Esophagus squamous epithelium (tissue), 5 donors: Measurements from ENCODE around the gene CNOT6. TPM values are rescaled to one million over a fixed set of nuclear protein-coding genes. Genes with fewer than 3 reads are reported as not detected.
A peak's percentile ranks its signal among the peaks of the same experiment; 100 is the strongest.
"Not testable (repeated sequence)": the region's sequence is repeated elsewhere in the genome, so short reads cannot be mapped to it uniquely, and the experiment has no call there.

Experiments
- DNase-seq: peaks from one replicate; lab custom pipeline; 2025; lab: John Stamatoyannopoulos, UW
- H3K27ac ChIP-seq, 4 donors: fragments of 200-600 bp; sonication (generic); one replicate each; pipeline ENCODE4 v1.5.1; 2016 to 2019; ENCODE audit warnings: mild to moderate bottlenecking in 1 of 4
- H3K27me3 ChIP-seq, 4 donors: fragments of 200-600 bp; sonication (generic); 1 replicate in 3 of 4; 2 replicates in 1 of 4; pipeline versions ENCODE4 v1.5.1 to v1.6.0; 2017 to 2021; ENCODE audit warnings: antibody characterized with exemption in 1 of 4
- H3K36me3 ChIP-seq, 3 donors: fragments of 200-600 bp; sonication (generic); one replicate each; pipeline ENCODE4 v1.5.1; 2016 to 2019
- H3K4me1 ChIP-seq, 3 donors: fragments of 200-600 bp; sonication (generic); one replicate each; pipeline ENCODE4 v1.5.1; 2017 to 2019
- H3K4me3 ChIP-seq, 4 donors: fragments of 200-600 bp; sonication (generic); 1 replicate in 3 of 4; 2 replicates in 1 of 4; pipeline ENCODE4 v1.5.1; 2016 to 2019; ENCODE audit warnings: mild to moderate bottlenecking in 2 of 4, moderate library complexity in 1 of 4
- H3K9me3 ChIP-seq, 3 donors: fragments of 200-600 bp; sonication (generic); one replicate each; pipeline ENCODE4 v1.5.1; 2016 to 2019
- CTCF ChIP-seq, 6 experiments: fragments of 450-650 bp in 4 of 6; fragments of 200-600 bp in 2 of 6; sonication (generic) in 2 of 6; IDR thresholded peaks; one replicate each; pipeline ENCODE4 v1.5.1; 2016 to 2019; ENCODE audit warnings: antibody characterized with exemption in 6 of 6, mild to moderate bottlenecking in 4 of 6, moderate library complexity in 4 of 6
- POLR2A ChIP-seq, 4 donors: fragments of 450-650 bp; IDR thresholded peaks; one replicate each; pipeline ENCODE4 v1.6.1; 2017; ENCODE audit warnings: antibody characterized with exemption in 4 of 4, mild to moderate bottlenecking in 4 of 4, moderate library complexity in 3 of 4
- WGBS, 2 donors: methylation state at CpG; one replicate each; pipeline ENCODE4 v1.1.5; 2018; 5-methylcytosine and 5-hydroxymethylcytosine counted together
- intact Hi-C: fragments of 100-400 bp; cut with DNase I; formaldehyde crosslinking; loops from one replicate; pipeline ENCODE4 v1.15.0; 2022
- total RNA-seq, 4 donors: library from RNA; depleted of rRNA; stranded (reverse); fragments of >200 nt; gene quantifications; one replicate each; pipeline ENCODE4 v1.1.0, GENCODE V29; 2016
- donor health status: DM: yes; HTN: yes; CAD: no.

Gene CNOT6
- 10 to 100 TPM; 11.8 to 27.5 (median 16.5) TPM for total RNA-seq

- H3K27ac ChIP-seq, result peak within 1 kb of the TSS; percentile 93 to 98 (median 96)
- intact Hi-C loops, result no loop called here
- 1% methylated on average over 23 to 35 of the region's 56 CpGs for WGBS, 2 donors
- no peaks in the 10 kb centered on the region for H3K9me3 ChIP-seq
- no peaks in the 10 kb centered on the region for H3K27me3 ChIP-seq
- no peaks in the 10 kb centered on the region for H3K36me3 ChIP-seq
- H3K4me3 ChIP-seq, result peak within 1 kb of the TSS; percentile 76 to 95 (median 90)
- TF ChIP-seq CTCF (IDR thresholded peaks at IDR 0.05), result peak in 1 of 6 experiments; percentile 4
- TF ChIP-seq POLR2A (IDR thresholded peaks at IDR 0.05), result peak in 2 of 4 donors; percentile 46 to 61
- H3K4me1 ChIP-seq, result peaks cover 7 to 51% (median 26%) of the 10 kb centered on the region in 3 donors
- peak; percentile 57 for DNase-seq
Measured at GRCh38 chr5:180494060-180494509, at the start of gene CNOT6. Gene CNOT6 (plus strand): TSS chr5:180494379. CDS start chr5:180529277, 34,898 bp downstream.

GRCh38 chr5:180454752-180455151 is 39.4 kb upstream of the CNOT6 start:
- no peaks in the 10 kb centered on the region for H3K9me3 ChIP-seq
- no peaks in the 10 kb centered on the region for H3K4me1 ChIP-seq
- intact Hi-C loops, result no loop called here
- DNase-seq, result no peak
- no peak overlapping the region for H3K4me3 ChIP-seq
- TF ChIP-seq CTCF (IDR thresholded peaks at IDR 0.05), result no peak
- no peak for TF ChIP-seq POLR2A (IDR thresholded peaks at IDR 0.05)
- H3K27ac ChIP-seq, result no peak overlapping the region
- 90 to 91% methylated on average over 2 of the region's 2 CpGs for WGBS, 2 donors
- H3K36me3 ChIP-seq, result no peaks in the 10 kb centered on the region
- H3K27me3 ChIP-seq, result peaks cover 0 to 18% (median 0%) of the 10 kb centered on the region in 4 donors

- no peak overlapping the region for H3K4me3 ChIP-seq
- no peak overlapping the region for H3K27ac ChIP-seq
- no peaks in the 10 kb centered on the region for H3K4me1 ChIP-seq
- no peaks in the 10 kb centered on the region for H3K9me3 ChIP-seq
- intact Hi-C loops, result no loop called here
- 58 to 73% methylated on average over 1 of the region's 1 CpG for WGBS, 2 donors
- no peak for DNase-seq
- TF ChIP-seq POLR2A (IDR thresholded peaks at IDR 0.05) (no peak), CTCF (IDR thresholded peaks at IDR 0.05) (no peak)
- H3K27me3 ChIP-seq, result peaks cover 0 to 17% (median 0%) of the 10 kb centered on the region in 4 donors
- H3K36me3 ChIP-seq, result no peaks in the 10 kb centered on the region
Measured at GRCh38 chr5:180455872-180456271, 38.3 kb upstream of the CNOT6 start.

GRCh38 chr5:180456792-180457191 is 37.4 kb upstream of the CNOT6 start:
- DNase-seq, result no peak
- WGBS, 2 donors, result 43 to 58% methylated on average over 2 to 3 of the region's 3 CpGs
- Histone ChIP-seq H3K36me3 (no peaks in the 10 kb centered on the region), H3K4me1 (no peaks in the 10 kb centered on the region), H3K4me3 (no peak overlapping the region), H3K9me3 (no peaks in the 10 kb centered on the region), H3K27me3 (peaks cover 0 to 10% (median 0%) of the 10 kb centered on the region in 4 donors), H3K27ac (no peak overlapping the region)
- no peak for TF ChIP-seq POLR2A (IDR thresholded peaks at IDR 0.05)
- no peak for TF ChIP-seq CTCF (IDR thresholded peaks at IDR 0.05)
- intact Hi-C loops, result no loop called here

- H3K9me3 ChIP-seq, DNase-seq, H3K27me3 ChIP-seq, H3K36me3 ChIP-seq, H3K27ac ChIP-seq, H3K4me1 ChIP-seq, H3K4me3 ChIP-seq, intact Hi-C loops: not testable (repeated sequence)
- WGBS, 2 donors, result 80 to 100% methylated on average over 2 to 4 of the region's 61 CpGs
Measured at GRCh38 chr5:180458852-180459673, 35.1 kb upstream of the CNOT6 start.

- intact Hi-C loops, result loop anchor here (10.0 kb wide), 2 partner anchors 135 to 165 kb away; partner anchors contain the start of gene MAPK9
- H3K27me3 ChIP-seq, result peaks cover 0 to 13% (median 0%) of the 10 kb centered on the region in 4 donors
- H3K27ac ChIP-seq, DNase-seq, H3K9me3 ChIP-seq, H3K4me1 ChIP-seq, H3K36me3 ChIP-seq, H3K4me3 ChIP-seq: not testable (repeated sequence)
- WGBS, 2 donors, result 93 to 98% methylated on average over 10 to 11 of the region's 14 CpGs
Measured at GRCh38 chr5:180459674-180460142, 34.5 kb upstream of the CNOT6 start.
